Measurements from ENCODE around the gene KRTAP21-3. TPM values are rescaled to one million over a fixed set of nuclear protein-coding genes. Genes with fewer than 3 reads are reported as not detected.

Gene KRTAP21-3
- total RNA-seq, 1 donor from 2014 or later = not detected

GRCh38 chr21:30668776-30669175, 49.8 kb downstream of the KRTAP21-3 start:
- FAIRE-seq (no peak), DNase-seq (ENCODE audit: low spot score in 2 of 2) (no peak)

Small RNAs within 50 kb of the gene (small RNA-seq; reads per million reads assigned to genes)
- not detected for gene AP000244.1
- gene KRTAP21-3 = not detected

Other genes with a start within 250 kb of the KRTAP21-3 start
- not detected for gene KRTAP19-1, start 238.4 kb downstream of the KRTAP21-3 start, total RNA-seq
- not detected for gene KRTAP19-2, start 231.3 kb downstream of the KRTAP21-3 start, total RNA-seq
- not detected for gene KRTAP19-3, start 226.8 kb downstream of the KRTAP21-3 start, total RNA-seq
- not detected for gene KRTAP19-4, start 221.6 kb downstream of the KRTAP21-3 start, total RNA-seq
- gene KRTAP19-5, start 216.6 kb downstream of the KRTAP21-3 start, total RNA-seq = not detected
- not detected for gene KRTAP19-6, start 176.9 kb downstream of the KRTAP21-3 start, total RNA-seq
- not detected for gene KRTAP19-7, start 157.5 kb downstream of the KRTAP21-3 start, total RNA-seq
- gene KRTAP22-2, start 128.4 kb downstream of the KRTAP21-3 start, total RNA-seq = not detected
- not detected for gene KRTAP6-3, start 126.3 kb downstream of the KRTAP21-3 start, total RNA-seq
- gene KRTAP6-2, start 119.9 kb downstream of the KRTAP21-3 start, total RNA-seq = not detected
- not detected for gene KRTAP22-1, start 117.7 kb downstream of the KRTAP21-3 start, total RNA-seq
- not detected for gene KRTAP6-1, start 104.8 kb downstream of the KRTAP21-3 start, total RNA-seq
- gene KRTAP20-1, start 102.4 kb downstream of the KRTAP21-3 start, total RNA-seq = not detected
- not detected for gene KRTAP20-4, start 98.2 kb downstream of the KRTAP21-3 start, total RNA-seq
- not detected for gene KRTAP20-2, start 83.6 kb downstream of the KRTAP21-3 start, total RNA-seq
- gene KRTAP20-3, start 75.9 kb downstream of the KRTAP21-3 start, total RNA-seq = not detected
- gene KRTAP21-2, start 28.5 kb upstream of the KRTAP21-3 start, total RNA-seq = not detected
- gene KRTAP21-1, start 36.7 kb upstream of the KRTAP21-3 start, total RNA-seq = not detected
- not detected for gene KRTAP8-1, start 94.5 kb upstream of the KRTAP21-3 start, total RNA-seq
- gene KRTAP7-1, start 111.0 kb upstream of the KRTAP21-3 start, total RNA-seq = not detected
- gene KRTAP11-1, start 162.8 kb upstream of the KRTAP21-3 start, total RNA-seq = not detected